ENCODE measurements around the gene FAM234B.

FAM234B gene

DNA sequence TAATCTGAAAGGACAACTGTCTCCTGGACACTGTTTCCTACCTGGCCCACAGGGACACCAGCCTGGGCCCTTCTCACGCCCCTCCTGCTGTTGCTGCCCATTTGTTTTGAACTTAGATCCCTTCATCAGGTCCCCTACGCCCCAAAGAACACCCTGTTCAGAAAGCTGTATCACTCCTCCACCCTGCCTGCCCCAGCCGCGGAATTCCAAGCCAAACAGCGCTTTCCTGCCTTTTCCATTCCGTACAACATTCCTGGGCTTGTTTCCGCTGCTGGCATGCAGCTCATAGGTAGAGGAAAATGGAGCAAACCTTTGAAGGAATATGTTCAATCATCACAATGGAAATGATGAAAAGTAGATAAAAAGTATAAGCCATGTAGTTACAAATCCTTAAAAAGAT lies 72.1 kb downstream of the FAM234B start:
- ChIA-PET CTCF (interaction anchor here (0.7 kb wide), 1 partner anchor 1338 kb away, joined by 3 read pairs; no protein-coding TSS in a partner anchor), POLR2A (ENCODE audit: low non-redundant PET) (no interaction called here)
- TF ChIP-seq, protein P1, sequence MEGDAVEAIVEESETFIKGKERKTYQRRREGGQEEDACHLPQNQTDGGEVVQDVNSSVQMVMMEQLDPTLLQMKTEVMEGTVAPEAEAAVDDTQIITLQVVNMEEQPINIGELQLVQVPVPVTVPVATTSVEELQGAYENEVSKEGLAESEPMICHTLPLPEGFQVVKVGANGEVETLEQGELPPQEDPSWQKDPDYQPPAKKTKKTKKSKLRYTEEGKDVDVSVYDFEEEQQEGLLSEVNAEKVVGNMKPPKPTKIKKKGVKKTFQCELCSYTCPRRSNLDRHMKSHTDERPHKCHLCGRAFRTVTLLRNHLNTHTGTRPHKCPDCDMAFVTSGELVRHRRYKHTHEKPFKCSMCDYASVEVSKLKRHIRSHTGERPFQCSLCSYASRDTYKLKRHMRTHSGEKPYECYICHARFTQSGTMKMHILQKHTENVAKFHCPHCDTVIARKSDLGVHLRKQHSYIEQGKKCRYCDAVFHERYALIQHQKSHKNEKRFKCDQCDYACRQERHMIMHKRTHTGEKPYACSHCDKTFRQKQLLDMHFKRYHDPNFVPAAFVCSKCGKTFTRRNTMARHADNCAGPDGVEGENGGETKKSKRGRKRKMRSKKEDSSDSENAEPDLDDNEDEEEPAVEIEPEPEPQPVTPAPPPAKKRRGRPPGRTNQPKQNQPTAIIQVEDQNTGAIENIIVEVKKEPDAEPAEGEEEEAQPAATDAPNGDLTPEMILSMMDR (conservative IDR thresholded peaks at IDR 0.05; ENCODE audit: low read depth) = no peak
- no peak for DNase-seq (ENCODE audit: low spot score)
- H3K27ac ChIP-seq = no peak overlapping the region

DNA sequence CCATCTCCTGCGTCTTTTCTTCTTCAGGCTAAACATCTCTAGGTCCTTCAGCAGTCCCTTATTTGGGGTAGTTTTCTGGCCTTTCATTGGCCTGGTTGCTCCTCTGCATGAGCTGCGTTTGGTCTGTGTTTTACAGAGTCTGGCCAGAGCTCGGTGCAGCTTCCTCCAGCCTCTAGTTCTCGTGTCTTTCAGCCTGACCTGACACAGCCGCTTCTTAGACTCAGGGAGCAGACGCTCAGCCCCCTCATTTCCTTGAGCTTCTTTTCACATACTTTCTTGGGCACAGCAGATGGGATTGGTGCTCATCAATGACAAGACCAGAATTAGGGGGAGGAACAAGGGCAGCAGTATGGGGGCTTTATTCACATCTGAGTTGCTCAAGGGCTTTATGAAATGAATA lies 72.8 kb downstream of the FAM234B start:
- DNase-seq (ENCODE audit: low spot score) = no peak
- no peak overlapping the region for H3K27ac ChIP-seq
- ChIA-PET CTCF (no interaction called here), POLR2A (ENCODE audit: low non-redundant PET) (no interaction called here)
- TF ChIP-seq, protein P1 (conservative IDR thresholded peaks at IDR 0.05; ENCODE audit: low read depth) = no peak

DNA sequence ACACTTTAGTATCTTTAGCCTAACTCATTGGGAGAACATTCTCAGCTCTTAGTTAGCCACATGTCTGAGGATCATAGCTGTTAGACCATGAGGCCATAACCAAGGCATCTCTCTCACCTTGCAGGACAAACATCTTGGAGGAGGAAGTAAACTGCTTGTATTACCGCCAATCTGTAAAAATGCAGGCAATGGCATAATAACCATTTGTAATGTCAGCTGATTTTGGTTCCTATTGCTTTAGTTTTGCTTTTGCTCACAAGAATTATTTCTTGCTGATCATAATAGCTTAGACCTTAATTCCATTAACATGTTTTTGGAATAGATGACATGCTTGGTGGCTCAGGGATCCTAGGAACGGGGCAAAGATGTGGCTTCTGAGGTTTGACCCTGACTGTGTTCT lies 75.6 kb downstream of the FAM234B start:
- H3K27ac ChIP-seq = no peak overlapping the region
- ChIA-PET CTCF (no interaction called here), POLR2A (ENCODE audit: low non-redundant PET) (no interaction called here)
- TF ChIP-seq, protein P1 (conservative IDR thresholded peaks at IDR 0.05; ENCODE audit: low read depth) = no peak
- DNase-seq (ENCODE audit: low spot score) = no peak

DNA sequence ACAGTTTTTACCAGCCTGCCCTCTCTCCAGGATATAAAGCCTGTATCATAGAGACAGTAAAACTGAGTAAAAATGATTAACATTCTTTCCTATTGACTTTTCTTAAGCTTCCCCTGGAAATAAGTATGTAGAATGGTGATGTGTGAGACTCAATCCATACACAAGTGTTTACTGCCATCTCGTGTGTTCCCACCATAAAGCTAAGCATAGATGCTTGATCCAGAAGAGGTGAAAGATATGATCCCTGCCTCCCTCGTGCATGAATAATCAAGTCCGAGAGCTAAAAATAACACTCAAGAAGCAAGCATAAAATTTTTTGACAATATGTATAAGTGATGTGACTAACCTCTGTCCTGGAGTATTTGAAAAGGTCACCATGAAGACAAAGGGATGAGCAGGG lies 76.2 kb downstream of the FAM234B start:
- ChIA-PET POLR2A (ENCODE audit: low non-redundant PET) (no interaction called here), CTCF (no interaction called here)
- TF ChIP-seq, protein P1 (conservative IDR thresholded peaks at IDR 0.05; ENCODE audit: low read depth) = no peak
- no peak overlapping the region for H3K27ac ChIP-seq
- no peak for DNase-seq (ENCODE audit: low spot score)

DNA sequence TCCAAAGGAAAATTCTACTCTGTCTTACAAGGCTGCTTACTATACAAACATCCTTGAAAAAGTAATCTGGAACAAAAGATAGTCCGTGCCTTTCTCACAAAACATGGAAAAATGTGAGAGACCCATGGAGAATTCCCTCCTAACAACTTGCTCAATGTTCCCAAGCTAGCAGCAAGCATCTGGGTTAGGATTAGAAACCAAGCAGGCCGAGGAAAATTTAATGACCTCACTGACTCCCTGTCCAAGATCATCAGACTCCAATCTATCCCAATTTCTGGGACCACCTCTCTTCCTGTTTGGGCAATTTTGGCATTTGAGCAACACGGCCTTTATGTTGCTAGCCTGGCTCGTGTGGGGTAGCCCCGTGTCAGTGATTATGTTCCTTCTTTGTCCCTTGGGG lies 77.4 kb downstream of the FAM234B start:
- ChIA-PET POLR2A (ENCODE audit: low non-redundant PET) (no interaction called here), CTCF (no interaction called here)
- TF ChIP-seq, protein P1 (conservative IDR thresholded peaks at IDR 0.05; ENCODE audit: low read depth) = no peak
- DNase-seq (ENCODE audit: low spot score) = no peak
- H3K27ac ChIP-seq = no peak overlapping the region

DNA sequence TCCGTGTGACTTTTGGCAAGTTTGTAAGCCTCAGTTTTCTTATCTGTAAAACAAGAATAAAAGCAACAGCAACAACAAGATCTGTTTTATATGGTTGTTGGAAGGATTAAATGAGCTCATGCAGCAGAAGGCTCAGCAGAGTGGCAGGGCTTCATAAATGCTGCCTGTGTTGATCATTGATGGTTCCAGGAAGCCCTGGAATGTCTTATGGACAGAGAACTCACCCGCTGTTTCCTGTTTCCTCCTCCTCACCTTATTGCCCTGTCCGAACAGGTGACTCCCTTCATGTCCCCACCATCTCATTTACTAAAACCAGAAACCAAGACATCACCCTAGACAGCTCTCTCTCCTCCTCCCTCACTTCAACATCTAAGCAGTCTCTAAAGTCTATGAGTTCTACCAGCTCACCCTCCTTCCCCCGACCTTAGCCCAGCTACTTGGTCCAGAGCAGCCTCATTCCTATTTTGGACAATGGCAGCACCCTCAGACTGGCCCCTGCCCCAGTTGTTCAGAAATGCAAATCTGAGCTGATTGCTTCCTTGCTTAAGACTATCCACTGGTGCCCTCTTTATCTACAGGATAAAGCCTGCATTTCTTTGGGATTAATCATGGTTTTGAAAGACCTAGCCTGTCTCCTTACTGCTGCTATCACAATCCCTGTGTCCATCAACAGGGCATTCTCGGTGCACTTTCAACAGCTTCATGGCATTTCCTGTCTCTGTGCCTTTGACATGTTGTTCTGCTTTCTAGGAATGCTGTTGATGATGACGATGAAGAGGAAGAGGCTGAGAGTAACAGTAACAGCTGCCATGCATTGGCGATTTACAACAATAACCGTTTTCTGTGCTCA lies 80.7 kb downstream of the FAM234B start:
- H3K27ac ChIP-seq = no peak overlapping the region
- TF ChIP-seq, protein P1 (conservative IDR thresholded peaks at IDR 0.05; ENCODE audit: low read depth) = no peak
- ChIA-PET CTCF (interaction anchor here (1.6 kb wide), 1 partner anchor 10 kb away, joined by 3 read pairs; no protein-coding TSS in a partner anchor), POLR2A (ENCODE audit: low non-redundant PET) (no interaction called here)
- peak; percentile 36 for DNase-seq (ENCODE audit: low spot score)

All from RWPE1 (cell line).